GM15510 (cell line): ENCODE measurements around the gene SSX2.
"Not testable (repeated sequence)": the region's sequence is repeated elsewhere in the genome, so short reads cannot be mapped to it uniquely, and the experiment has no call there.

ENCODE experiments used
- POLR2A ChIP-seq: IDR thresholded peaks from 3 replicates; pipeline ENCODE4 v1.6.1; 2011; ENCODE audit warnings: borderline replicate concordance; ENCODE audit not compliant: insufficient read length; ENCODE audit errors: extremely low read depth

SSX2 gene

DNA sequence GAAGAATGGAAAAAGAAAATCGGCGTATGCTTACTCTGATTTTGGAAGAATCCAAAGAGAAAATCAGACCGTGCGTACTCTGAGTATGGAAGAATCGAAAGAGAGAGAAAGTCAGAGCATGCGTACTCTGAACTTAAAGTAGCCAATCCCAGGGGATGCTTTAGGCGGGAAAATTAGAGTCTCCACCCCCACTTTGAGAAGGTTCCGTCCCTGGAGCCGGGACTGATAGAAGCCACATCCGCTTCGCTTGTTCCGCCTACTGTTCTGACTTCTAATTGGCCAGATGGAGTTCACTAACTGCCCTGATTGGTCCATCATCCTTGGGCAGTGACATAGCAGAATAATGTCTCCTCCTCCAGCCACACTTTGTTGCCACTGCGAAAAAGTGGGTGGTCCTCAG is at the start of gene SSX2:
Gene SSX2, minus strand, starts transcription at position 101 of the 400 bp plus-strand sequence. CDS start 1,429 bp downstream, outside the sequence.
- not testable (repeated sequence) for TF ChIP-seq POLR2A

DNA sequence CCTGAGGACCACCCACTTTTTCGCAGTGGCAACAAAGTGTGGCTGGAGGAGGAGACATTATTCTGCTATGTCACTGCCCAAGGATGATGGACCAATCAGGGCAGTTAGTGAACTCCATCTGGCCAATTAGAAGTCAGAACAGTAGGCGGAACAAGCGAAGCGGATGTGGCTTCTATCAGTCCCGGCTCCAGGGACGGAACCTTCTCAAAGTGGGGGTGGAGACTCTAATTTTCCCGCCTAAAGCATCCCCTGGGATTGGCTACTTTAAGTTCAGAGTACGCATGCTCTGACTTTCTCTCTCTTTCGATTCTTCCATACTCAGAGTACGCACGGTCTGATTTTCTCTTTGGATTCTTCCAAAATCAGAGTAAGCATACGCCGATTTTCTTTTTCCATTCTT is 44.0 kb upstream of the SSX2 start, which contains the start of gene SSX2B:
Gene SSX2B, plus strand, starts transcription at position 301 of the 400 bp plus-strand sequence. CDS start 1,429 bp downstream, outside the sequence.
- not testable (repeated sequence) for TF ChIP-seq POLR2A

GRCh38 chrX:52654800-52655199 is 52.2 kb downstream of the SSX2 start, which contains the start of gene SSX7:
Gene SSX7, minus strand, starts transcription at chrX:52654900. Its CDS starts 1,428 bp downstream, at chrX:52653472.
- TF ChIP-seq POLR2A, result not testable (repeated sequence)
